Measurements from ENCODE around the gene ARID4A.

The ARID4A gene

DNA sequence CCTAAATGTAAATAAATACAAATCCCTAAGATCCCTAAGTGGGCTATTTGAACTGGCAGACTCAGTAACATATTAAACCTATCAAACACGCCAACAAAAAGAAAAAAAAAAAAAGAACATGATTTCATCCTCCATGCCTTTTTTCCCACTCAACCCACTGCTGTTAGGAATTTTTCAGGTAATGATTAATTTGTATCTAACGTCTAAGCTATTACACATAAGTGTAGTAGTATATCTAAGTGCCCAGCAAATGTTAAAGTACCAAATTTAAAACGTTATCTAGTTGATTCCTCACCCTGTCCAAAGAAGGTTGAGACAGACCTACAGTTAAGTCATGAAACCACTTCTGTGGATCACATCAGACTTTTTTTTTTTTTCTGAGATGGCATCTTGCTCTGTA is 16.4 kb upstream of the ARID4A start:
- DNase-seq (ENCODE audit: low spot score), result no peak
- H2BK15ac ChIP-seq (ENCODE audit: low read length), result no peak overlapping the region
- no peak overlapping the region for H3K14ac ChIP-seq (ENCODE audit: low read length)
- no peak overlapping the region for H2BK120ac ChIP-seq (ENCODE audit: low read depth, low read length)
- H4K91ac ChIP-seq (ENCODE audit: low read depth, low read length, poor library complexity), result no peak overlapping the region
- H3K4ac ChIP-seq (ENCODE audit: low read length), result no peak overlapping the region
- no peak overlapping the region for H3K23ac ChIP-seq (ENCODE audit: low read depth, low read length, poor library complexity)
- H3K18ac ChIP-seq (ENCODE audit: low read length), result no peak overlapping the region
- H3K36me3 ChIP-seq (replicated peaks in 1 of 2; ENCODE audit: control insufficient read depth in 2 of 2, insufficient read depth in 2 of 2, low read length in 2 of 2), result peaks cover 12 to 97% of the 10 kb centered on the region in 2 donors
- H3K4me1 ChIP-seq (ENCODE audit: control insufficient read depth in 2 of 2, insufficient read depth in 1 of 2, low read depth in 1 of 2, low read length in 2 of 2), result peaks cover 0 to 5% of the 10 kb centered on the region in 2 donors
- H3K27ac ChIP-seq (replicated peaks; ENCODE audit: low read length), result no peak overlapping the region
- H3K79me1 ChIP-seq (ENCODE audit: low read depth, low read length), result no peaks in the 10 kb centered on the region
- no peak overlapping the region for H2BK5ac ChIP-seq (ENCODE audit: low read length)
- no peak overlapping the region for H2AK5ac ChIP-seq (ENCODE audit: low read depth, low read length)
- no peak overlapping the region for H3K4me2 ChIP-seq (ENCODE audit: insufficient read depth, low read length, poor library complexity, severe bottlenecking)
- H3K9ac ChIP-seq (ENCODE audit: low read depth, low read length, poor library complexity), result no peak overlapping the region
- H2BK12ac ChIP-seq (ENCODE audit: low read length), result no peak overlapping the region
- no peak overlapping the region for H2AFZ ChIP-seq (ENCODE audit: low read length)
- no CpG with 5 or more reads among the region's 3 CpGs for WGBS, 2 donors (ENCODE audit: extremely low coverage in 2 of 2, insufficient read length in 2 of 2, insufficient replicate concordance in 1 of 2)
- no peak overlapping the region for H4K8ac ChIP-seq (ENCODE audit: low read depth, low read length)
- no peaks in the 10 kb centered on the region for H3K27me3 ChIP-seq (ENCODE audit: control insufficient read depth in 3 of 3, insufficient read depth in 3 of 3, low read depth in 1 of 3, low read length in 3 of 3)
- no peak overlapping the region for H3K4me3 ChIP-seq (ENCODE audit: low read length in 2 of 2)
- no peaks in the 10 kb centered on the region for H3K9me3 ChIP-seq (replicated peaks in 1 of 2; ENCODE audit: control insufficient read depth in 2 of 2, insufficient read depth in 1 of 2, low read depth in 1 of 2, low read length in 2 of 2)

DNA sequence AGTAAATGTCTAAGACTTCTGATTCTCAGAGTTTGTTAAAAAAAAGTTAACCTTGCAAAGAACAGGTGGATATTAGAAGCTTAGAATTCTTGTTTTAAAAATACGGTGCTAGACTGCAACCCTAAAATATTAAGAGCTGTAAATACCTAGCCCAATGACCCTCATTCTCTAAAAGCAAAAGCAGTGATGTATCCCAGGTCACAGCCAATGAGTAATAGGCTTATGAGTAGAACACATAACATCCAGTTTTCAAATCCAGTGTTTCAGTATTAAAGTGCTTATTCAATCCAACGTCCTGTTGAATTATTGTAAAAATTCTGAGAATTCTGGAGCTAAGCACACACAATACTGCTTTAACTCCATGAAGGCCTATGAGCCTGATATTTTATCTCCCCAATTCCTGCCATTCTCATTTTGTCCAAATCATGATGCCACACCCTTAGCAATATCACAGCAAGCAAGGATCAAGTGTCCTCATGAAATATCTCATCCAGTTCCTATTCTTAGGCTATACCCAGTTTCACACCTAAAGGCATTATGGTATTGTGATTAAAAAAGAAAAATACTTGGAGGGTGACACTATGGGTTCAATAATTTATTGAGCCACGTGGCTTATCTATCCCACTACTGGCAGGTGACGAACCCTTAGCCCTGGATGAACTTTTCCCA is 15.3 kb upstream of the ARID4A start:
- no peak overlapping the region for H4K91ac ChIP-seq (ENCODE audit: low read depth, low read length, poor library complexity)
- no peak overlapping the region for H3K14ac ChIP-seq (ENCODE audit: low read length)
- peaks cover 0 to 5% of the 10 kb centered on the region in 2 donors for H3K4me1 ChIP-seq (ENCODE audit: control insufficient read depth in 2 of 2, insufficient read depth in 1 of 2, low read depth in 1 of 2, low read length in 2 of 2)
- WGBS, 2 donors (ENCODE audit: extremely low coverage in 2 of 2, insufficient read length in 2 of 2, insufficient replicate concordance in 1 of 2), result no CpG with 5 or more reads among the region's 4 CpGs
- no peak overlapping the region for H4K8ac ChIP-seq (ENCODE audit: low read depth, low read length)
- H3K18ac ChIP-seq (ENCODE audit: low read length), result no peak overlapping the region
- H2BK120ac ChIP-seq (ENCODE audit: low read depth, low read length), result no peak overlapping the region
- no peak overlapping the region for H3K23ac ChIP-seq (ENCODE audit: low read depth, low read length, poor library complexity)
- no peaks in the 10 kb centered on the region for H3K27me3 ChIP-seq (ENCODE audit: control insufficient read depth in 3 of 3, insufficient read depth in 3 of 3, low read depth in 1 of 3, low read length in 3 of 3)
- H2AK5ac ChIP-seq (ENCODE audit: low read depth, low read length), result no peak overlapping the region
- no peak for DNase-seq (ENCODE audit: low spot score)
- no peak overlapping the region for H3K27ac ChIP-seq (replicated peaks; ENCODE audit: low read length)
- H3K79me1 ChIP-seq (ENCODE audit: low read depth, low read length), result no peaks in the 10 kb centered on the region
- H3K4me3 ChIP-seq (ENCODE audit: low read length in 2 of 2), result no peak overlapping the region
- peaks cover 10 to 97% of the 10 kb centered on the region in 2 donors for H3K36me3 ChIP-seq (replicated peaks in 1 of 2; ENCODE audit: control insufficient read depth in 2 of 2, insufficient read depth in 2 of 2, low read length in 2 of 2)
- H2BK15ac ChIP-seq (ENCODE audit: low read length), result no peak overlapping the region
- H3K4me2 ChIP-seq (ENCODE audit: insufficient read depth, low read length, poor library complexity, severe bottlenecking), result no peak overlapping the region
- H3K9me3 ChIP-seq (replicated peaks in 1 of 2; ENCODE audit: control insufficient read depth in 2 of 2, insufficient read depth in 1 of 2, low read depth in 1 of 2, low read length in 2 of 2), result no peaks in the 10 kb centered on the region
- H2AFZ ChIP-seq (ENCODE audit: low read length), result no peak overlapping the region
- no peak overlapping the region for H2BK12ac ChIP-seq (ENCODE audit: low read length)
- no peak overlapping the region for H2BK5ac ChIP-seq (ENCODE audit: low read length)
- no peak overlapping the region for H3K4ac ChIP-seq (ENCODE audit: low read length)
- H3K9ac ChIP-seq (ENCODE audit: low read depth, low read length, poor library complexity), result no peak overlapping the region

DNA sequence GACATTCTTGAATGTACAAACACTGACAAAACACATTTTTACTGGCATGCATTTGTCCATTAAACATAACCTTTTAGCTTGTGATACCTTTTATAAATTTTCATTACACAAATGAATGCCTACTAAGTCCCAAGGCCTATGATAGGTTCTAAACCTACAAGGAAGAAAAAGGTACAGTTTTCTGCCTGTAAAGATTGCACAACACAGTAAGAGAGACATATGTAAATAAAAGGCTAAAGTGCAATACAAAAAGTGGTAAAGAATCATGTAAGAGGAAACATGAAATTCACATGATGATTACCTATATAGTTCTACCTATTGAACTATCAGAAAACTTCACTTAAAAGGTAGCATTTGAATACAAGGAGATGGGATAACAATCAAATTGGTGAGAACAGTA is 14.6 kb upstream of the ARID4A start:
- no peak overlapping the region for H3K27ac ChIP-seq (replicated peaks; ENCODE audit: low read length)
- H4K91ac ChIP-seq (ENCODE audit: low read depth, low read length, poor library complexity), result no peak overlapping the region
- H3K36me3 ChIP-seq (replicated peaks in 1 of 2; ENCODE audit: control insufficient read depth in 2 of 2, insufficient read depth in 2 of 2, low read length in 2 of 2), result peaks cover 12 to 97% of the 10 kb centered on the region in 2 donors

DNA sequence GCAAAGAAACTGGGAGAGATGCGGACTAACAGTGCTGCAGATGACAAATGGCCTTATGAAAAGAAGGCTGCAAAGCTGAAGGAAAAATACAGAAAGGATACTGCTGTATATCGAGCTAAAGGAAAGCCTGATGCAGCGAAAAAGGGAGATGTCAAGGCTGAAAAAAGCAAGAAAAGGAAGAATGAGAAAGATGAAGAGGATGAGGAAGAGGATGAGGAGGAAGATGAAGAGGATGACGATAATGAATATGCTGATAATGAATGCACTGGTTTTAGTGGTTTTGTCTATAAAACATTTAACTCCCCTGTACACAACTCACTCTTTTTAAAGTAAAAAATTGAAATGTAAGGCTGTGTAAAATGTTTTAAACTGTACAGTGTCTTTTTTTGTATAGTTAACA is 13.2 kb upstream of the ARID4A start:
- Histone ChIP-seq H3K4me2 (ENCODE audit: insufficient read depth, low read length, poor library complexity, severe bottlenecking) (no peak overlapping the region), H4K91ac (ENCODE audit: low read depth, low read length, poor library complexity) (no peak overlapping the region), H3K36me3 (replicated peaks in 1 of 2; ENCODE audit: control insufficient read depth in 2 of 2, insufficient read depth in 2 of 2, low read length in 2 of 2) (peaks cover 14 to 97% of the 10 kb centered on the region in 2 donors), H3K18ac (ENCODE audit: low read length) (no peak overlapping the region), H2BK15ac (ENCODE audit: low read length) (no peak overlapping the region), H2AK5ac (ENCODE audit: low read depth, low read length) (no peak overlapping the region), H3K79me1 (ENCODE audit: low read depth, low read length) (no peaks in the 10 kb centered on the region), H3K23ac (ENCODE audit: low read depth, low read length, poor library complexity) (no peak overlapping the region), H3K27ac (replicated peaks; ENCODE audit: low read length) (no peak overlapping the region), H2BK12ac (ENCODE audit: low read length) (no peak overlapping the region), H3K9me3 (replicated peaks in 1 of 2; ENCODE audit: control insufficient read depth in 2 of 2, insufficient read depth in 1 of 2, low read depth in 1 of 2, low read length in 2 of 2) (no peaks in the 10 kb centered on the region), H2AFZ (ENCODE audit: low read length) (no peak overlapping the region), H4K8ac (ENCODE audit: low read depth, low read length) (no peak overlapping the region), H3K9ac (ENCODE audit: low read depth, low read length, poor library complexity) (no peak overlapping the region), H3K4ac (ENCODE audit: low read length) (no peak overlapping the region), H3K4me3 (ENCODE audit: low read length in 2 of 2) (no peak overlapping the region), H3K4me1 (ENCODE audit: control insufficient read depth in 2 of 2, insufficient read depth in 1 of 2, low read depth in 1 of 2, low read length in 2 of 2) (peaks cover 0 to 5% of the 10 kb centered on the region in 2 donors), H2BK120ac (ENCODE audit: low read depth, low read length) (no peak overlapping the region), H3K14ac (ENCODE audit: low read length) (no peak overlapping the region), H2BK5ac (ENCODE audit: low read length) (no peak overlapping the region), H3K27me3 (ENCODE audit: control insufficient read depth in 3 of 3, insufficient read depth in 3 of 3, low read depth in 1 of 3, low read length in 3 of 3) (no peaks in the 10 kb centered on the region)
- WGBS, 2 donors (ENCODE audit: extremely low coverage in 2 of 2, insufficient read length in 2 of 2, insufficient replicate concordance in 1 of 2), result 100% methylated on average over 1 of the region's 4 CpGs
- DNase-seq (ENCODE audit: low spot score), result no peak

More for the DNA sequence above, 14.6 kb upstream of the ARID4A start:
- H2BK120ac ChIP-seq (ENCODE audit: low read depth, low read length), result no peak overlapping the region
- no peak overlapping the region for H4K8ac ChIP-seq (ENCODE audit: low read depth, low read length)
- no peak overlapping the region for H3K4me3 ChIP-seq (ENCODE audit: low read length in 2 of 2)
- no peaks in the 10 kb centered on the region for H3K9me3 ChIP-seq (replicated peaks in 1 of 2; ENCODE audit: control insufficient read depth in 2 of 2, insufficient read depth in 1 of 2, low read depth in 1 of 2, low read length in 2 of 2)
- no peak overlapping the region for H3K14ac ChIP-seq (ENCODE audit: low read length)
- H2BK5ac ChIP-seq (ENCODE audit: low read length), result no peak overlapping the region
- H3K27me3 ChIP-seq (ENCODE audit: control insufficient read depth in 3 of 3, insufficient read depth in 3 of 3, low read depth in 1 of 3, low read length in 3 of 3), result no peaks in the 10 kb centered on the region
- H3K4ac ChIP-seq (ENCODE audit: low read length), result no peak overlapping the region
- H2AFZ ChIP-seq (ENCODE audit: low read length), result no peak overlapping the region
- H3K4me1 ChIP-seq (ENCODE audit: control insufficient read depth in 2 of 2, insufficient read depth in 1 of 2, low read depth in 1 of 2, low read length in 2 of 2), result peaks cover 0 to 5% of the 10 kb centered on the region in 2 donors
- H3K18ac ChIP-seq (ENCODE audit: low read length), result no peak overlapping the region
- H3K4me2 ChIP-seq (ENCODE audit: insufficient read depth, low read length, poor library complexity, severe bottlenecking), result no peak overlapping the region
- H2BK12ac ChIP-seq (ENCODE audit: low read length), result no peak overlapping the region
- no peak overlapping the region for H2BK15ac ChIP-seq (ENCODE audit: low read length)
- no peak overlapping the region for H2AK5ac ChIP-seq (ENCODE audit: low read depth, low read length)
- H3K9ac ChIP-seq (ENCODE audit: low read depth, low read length, poor library complexity), result no peak overlapping the region
- DNase-seq (ENCODE audit: low spot score), result no peak
- H3K79me1 ChIP-seq (ENCODE audit: low read depth, low read length), result no peaks in the 10 kb centered on the region
- no peak overlapping the region for H3K23ac ChIP-seq (ENCODE audit: low read depth, low read length, poor library complexity)
